ENCODE data around the gene AFF3. TPM values are rescaled to one million over a fixed set of nuclear protein-coding genes. Genes with fewer than 3 reads are reported as not detected.

AFF3 gene
- total RNA-seq, 2 donors from 2014 or later = 9.9 to 20.1 TPM

- H3K4me3 ChIP-seq = no peak overlapping the region
- no peak for DNase-seq (ENCODE audit: low spot score)
- no peak for ATAC-seq (ENCODE audit: insufficient number of reproducible peaks, low FRiP score, low read depth)
- H3K36me3 ChIP-seq = no peaks in the 10 kb centered on the region
- no peaks in the 10 kb centered on the region for H3K27me3 ChIP-seq (replicated peaks; ENCODE audit: insufficient read depth)
- no peak for TF ChIP-seq CTCF (IDR thresholded peaks at IDR 0.05)
- peaks cover 5 to 11% of the 10 kb centered on the region in 2 donors for H3K4me1 ChIP-seq (ENCODE audit: control insufficient read depth in 1 of 2, low read depth in 2 of 2)
- H3K27ac ChIP-seq = no peak overlapping the region
- H3K9me3 ChIP-seq = no peaks in the 10 kb centered on the region
Measured at GRCh38 chr2:99810225-99810624, 332.2 kb downstream of the AFF3 start.

- H3K27me3 ChIP-seq (replicated peaks; ENCODE audit: insufficient read depth) = no peaks in the 10 kb centered on the region
- H3K9me3 ChIP-seq = no peaks in the 10 kb centered on the region
- H3K27ac ChIP-seq = no peak overlapping the region
- peaks cover 5 to 11% of the 10 kb centered on the region in 2 donors for H3K4me1 ChIP-seq (ENCODE audit: control insufficient read depth in 1 of 2, low read depth in 2 of 2)
- no peak for ATAC-seq (ENCODE audit: insufficient number of reproducible peaks, low FRiP score, low read depth)
- H3K4me3 ChIP-seq = no peak overlapping the region
- no peaks in the 10 kb centered on the region for H3K36me3 ChIP-seq
- no peak for TF ChIP-seq CTCF (IDR thresholded peaks at IDR 0.05)
- DNase-seq (ENCODE audit: low spot score) = no peak
Measured at GRCh38 chr2:99809259-99809900, 333.0 kb downstream of the AFF3 start.

GRCh38 chr2:99808361-99809200 lies 333.8 kb downstream of the AFF3 start:
- Histone ChIP-seq H3K4me3 (no peak overlapping the region), H3K4me1 (ENCODE audit: control insufficient read depth in 1 of 2, low read depth in 2 of 2) (peaks cover 5 to 11% of the 10 kb centered on the region in 2 donors), H3K27ac (no peak overlapping the region), H3K36me3 (no peaks in the 10 kb centered on the region), H3K9me3 (no peaks in the 10 kb centered on the region), H3K27me3 (replicated peaks; ENCODE audit: insufficient read depth) (no peaks in the 10 kb centered on the region)
- no peak for TF ChIP-seq CTCF (IDR thresholded peaks at IDR 0.05)
- DNase-seq (ENCODE audit: low spot score) (no peak), ATAC-seq (ENCODE audit: insufficient number of reproducible peaks, low FRiP score, low read depth) (no peak)

DNA sequence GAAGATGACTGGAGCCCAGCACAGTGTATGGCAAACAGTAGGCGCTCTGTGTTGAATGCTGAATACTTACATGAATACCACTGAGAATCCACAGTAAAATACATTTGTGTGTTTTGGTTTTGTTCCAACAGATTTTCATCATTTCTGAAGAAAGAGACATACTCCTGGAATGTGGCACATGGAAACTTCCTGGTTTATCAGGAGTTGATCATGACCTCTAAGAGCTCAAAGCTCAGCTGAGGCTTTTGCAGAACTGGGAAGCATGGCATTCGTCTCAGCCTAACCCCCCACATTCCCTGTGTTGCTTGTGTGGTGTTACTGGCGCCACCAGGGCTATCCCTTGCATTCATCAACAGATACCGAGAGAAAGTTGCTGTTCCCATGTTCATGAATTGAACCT lies 335.6 kb downstream of the AFF3 start:
- H3K4me1 ChIP-seq (ENCODE audit: control insufficient read depth in 1 of 2, low read depth in 2 of 2) = peaks cover 5 to 7% of the 10 kb centered on the region in 2 donors
- H3K36me3 ChIP-seq = no peaks in the 10 kb centered on the region
- H3K27ac ChIP-seq = no peak overlapping the region
- DNase-seq (ENCODE audit: low spot score) = no peak
- H3K27me3 ChIP-seq (replicated peaks; ENCODE audit: insufficient read depth) = no peaks in the 10 kb centered on the region
- no peaks in the 10 kb centered on the region for H3K9me3 ChIP-seq
- H3K4me3 ChIP-seq = no peak overlapping the region
- no peak for TF ChIP-seq CTCF (IDR thresholded peaks at IDR 0.05)
- ATAC-seq (ENCODE audit: insufficient number of reproducible peaks, low FRiP score, low read depth) = no peak

DNA sequence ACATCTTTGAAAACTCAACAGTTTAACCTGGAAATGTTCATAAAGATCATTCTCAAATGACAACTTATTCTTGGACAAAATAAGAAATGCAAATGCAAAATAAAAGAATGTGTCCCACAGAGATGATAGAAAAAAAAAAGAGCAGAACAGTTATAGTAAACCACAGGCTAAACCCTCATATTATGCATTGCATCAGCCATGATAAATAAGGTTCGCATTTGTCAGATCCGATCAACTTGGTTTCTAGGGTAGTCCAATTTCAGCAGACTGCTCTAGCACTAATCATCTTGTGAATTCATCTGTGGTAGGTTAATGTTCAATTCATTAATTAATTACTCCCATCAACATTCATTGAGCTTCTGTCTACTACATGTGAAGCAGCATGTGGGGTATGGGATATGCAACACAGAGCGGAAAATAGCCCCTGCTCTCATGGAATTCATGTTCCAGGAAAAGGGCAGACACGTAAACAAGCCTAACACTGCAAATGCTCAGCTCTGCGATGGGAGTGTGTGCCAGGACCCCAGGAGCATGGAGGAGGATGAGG lies 336.4 kb downstream of the AFF3 start:
- H3K4me3 ChIP-seq = no peak overlapping the region
- ATAC-seq (ENCODE audit: insufficient number of reproducible peaks, low FRiP score, low read depth) (no peak), DNase-seq (ENCODE audit: low spot score) (no peak)
- H3K4me1 ChIP-seq (ENCODE audit: control insufficient read depth in 1 of 2, low read depth in 2 of 2) = no peaks in the 10 kb centered on the region
- no peaks in the 10 kb centered on the region for H3K9me3 ChIP-seq
- H3K36me3 ChIP-seq = no peaks in the 10 kb centered on the region
- TF ChIP-seq CTCF (IDR thresholded peaks at IDR 0.05) = no peak
- H3K27me3 ChIP-seq (replicated peaks; ENCODE audit: insufficient read depth) = no peaks in the 10 kb centered on the region
- H3K27ac ChIP-seq = no peak overlapping the region
